B cell (primary cell): ENCODE measurements around the gene HIVEP1.

Experiments
- EZH2 ChIP-seq: IDR thresholded peaks from 2 replicates; pipeline ENCODE4 v1.6.1; 2012; ENCODE audit warnings: borderline replicate concordance, low read depth, mild to moderate bottlenecking, moderate library complexity, low read length; ENCODE audit not compliant: insufficient read depth, poor library complexity, severe bottlenecking
- TF ChIP-seq, protein P1 (sequence below): fragments of 200-600 bp; IDR thresholded peaks from one replicate; pipeline ENCODE4 v1.8.0; 2022; ENCODE audit warnings: antibody characterized with exemption, mild to moderate bottlenecking

DNA sequence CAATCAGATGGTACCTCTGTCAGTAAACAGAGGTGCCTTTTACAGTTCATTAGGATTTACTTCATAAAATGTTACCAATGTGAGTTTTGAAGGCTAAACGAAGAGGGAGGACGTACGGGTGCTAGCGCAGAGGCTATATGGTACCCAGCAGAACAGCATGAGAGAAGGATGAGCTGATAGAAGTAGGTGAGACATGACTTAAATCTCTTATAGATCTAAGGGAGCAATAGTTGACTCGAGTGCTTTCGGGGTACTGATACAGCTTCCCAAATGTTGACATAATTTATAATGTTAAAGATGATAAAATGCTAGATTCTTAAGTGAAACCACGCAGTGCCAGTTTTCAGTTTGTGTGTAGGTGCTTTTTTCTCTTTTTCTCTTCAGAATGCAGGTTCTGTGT lies 72.6 kb downstream of the HIVEP1 start:
- TF ChIP-seq, protein P1, sequence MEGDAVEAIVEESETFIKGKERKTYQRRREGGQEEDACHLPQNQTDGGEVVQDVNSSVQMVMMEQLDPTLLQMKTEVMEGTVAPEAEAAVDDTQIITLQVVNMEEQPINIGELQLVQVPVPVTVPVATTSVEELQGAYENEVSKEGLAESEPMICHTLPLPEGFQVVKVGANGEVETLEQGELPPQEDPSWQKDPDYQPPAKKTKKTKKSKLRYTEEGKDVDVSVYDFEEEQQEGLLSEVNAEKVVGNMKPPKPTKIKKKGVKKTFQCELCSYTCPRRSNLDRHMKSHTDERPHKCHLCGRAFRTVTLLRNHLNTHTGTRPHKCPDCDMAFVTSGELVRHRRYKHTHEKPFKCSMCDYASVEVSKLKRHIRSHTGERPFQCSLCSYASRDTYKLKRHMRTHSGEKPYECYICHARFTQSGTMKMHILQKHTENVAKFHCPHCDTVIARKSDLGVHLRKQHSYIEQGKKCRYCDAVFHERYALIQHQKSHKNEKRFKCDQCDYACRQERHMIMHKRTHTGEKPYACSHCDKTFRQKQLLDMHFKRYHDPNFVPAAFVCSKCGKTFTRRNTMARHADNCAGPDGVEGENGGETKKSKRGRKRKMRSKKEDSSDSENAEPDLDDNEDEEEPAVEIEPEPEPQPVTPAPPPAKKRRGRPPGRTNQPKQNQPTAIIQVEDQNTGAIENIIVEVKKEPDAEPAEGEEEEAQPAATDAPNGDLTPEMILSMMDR = no peak
- no peak for TF ChIP-seq EZH2
